Keratinocyte (primary cell): Measurements from ENCODE around the gene ZNF431. TPM values are rescaled to one million over a fixed set of nuclear protein-coding genes. Genes with fewer than 3 reads are reported as not detected.

Source experiments
- DNase-seq: peaks from one replicate; pipeline ENCODE4 v3.0.0-alpha.2; 2011; ENCODE audit warnings: low read depth, missing footprints, low spot score
- FAIRE-seq: peaks from 2 replicates; lab custom pipeline; 2011; peaks lifted over from hg19 to GRCh38; lab: Jason Lieb, UNC
- H2AFZ ChIP-seq: 2 replicates; pipeline ENCODE4 v1.6.0; 2012; ENCODE audit warnings: low read length, control low read depth, inconsistent platforms; ENCODE audit not compliant: control insufficient read depth
- H3K27ac ChIP-seq: 2 replicates; pipeline ENCODE4 v1.5.1; 2011; ENCODE audit warnings: low read length; ENCODE audit not compliant: control insufficient read depth, insufficient read depth
- H3K27me3 ChIP-seq: 3 replicates; pipeline ENCODE4 v1.6.0; 2011; ENCODE audit warnings: low read length; ENCODE audit not compliant: control insufficient read depth, insufficient read depth; ENCODE audit errors: extremely low read depth
- H3K36me3 ChIP-seq, 2 experiments: 2 replicates in 1 of 2; 3 replicates in 1 of 2; pipeline ENCODE4 v1.5.1; 2011; ENCODE audit warnings: low read length in 2 of 2, mild to moderate bottlenecking in 1 of 2; ENCODE audit not compliant: control insufficient read depth in 2 of 2, insufficient read depth in 2 of 2; ENCODE audit errors: extremely low read depth in 1 of 2
- H3K4me1 ChIP-seq: 3 replicates; pipeline ENCODE4 v1.5.1; 2011; ENCODE audit warnings: low read length; ENCODE audit not compliant: control insufficient read depth, insufficient read depth; ENCODE audit errors: extremely low read depth
- H3K4me2 ChIP-seq: 3 replicates; pipeline ENCODE4 v1.6.0; 2011; ENCODE audit warnings: low read depth, low read length; ENCODE audit not compliant: control insufficient read depth, insufficient read depth; ENCODE audit errors: extremely low read depth
- H3K4me3 ChIP-seq, 3 experiments: fragments of 200-600 bp in 1 of 3; sonication (generic) in 1 of 3; 2 replicates in 2 of 3; 3 replicates in 1 of 3; pipeline ENCODE4 v1.5.1; 2011 to 2016; ENCODE audit warnings: low read length in 3 of 3, mild to moderate bottlenecking in 3 of 3, control low read depth in 2 of 3, inconsistent platforms in 1 of 3, low read depth in 1 of 3, mixed read lengths in 1 of 3, mixed run types in 1 of 3, moderate library complexity in 1 of 3; ENCODE audit not compliant: control insufficient read depth in 2 of 3, insufficient read depth in 2 of 3; ENCODE audit errors: extremely low read depth in 1 of 3
- H3K79me2 ChIP-seq: 2 replicates; pipeline ENCODE4 v1.6.0; 2012; ENCODE audit warnings: low read length; ENCODE audit not compliant: control insufficient read depth, insufficient read depth
- H3K9ac ChIP-seq: 3 replicates; pipeline ENCODE4 v1.6.0; 2011; ENCODE audit warnings: low read length; ENCODE audit not compliant: control insufficient read depth, insufficient read depth; ENCODE audit errors: extremely low read depth
- H3K9me1 ChIP-seq: 3 replicates; pipeline ENCODE4 v1.6.0; 2011; ENCODE audit warnings: low read length; ENCODE audit not compliant: control insufficient read depth, insufficient read depth; ENCODE audit errors: extremely low read depth
- H3K9me3 ChIP-seq: 2 replicates; pipeline ENCODE4 v1.5.1; 2012; ENCODE audit warnings: low read depth, low read length; ENCODE audit not compliant: control insufficient read depth
- H4K20me1 ChIP-seq: 3 replicates; pipeline ENCODE4 v1.6.0; 2011; ENCODE audit warnings: low read length; ENCODE audit not compliant: control insufficient read depth, insufficient read depth; ENCODE audit errors: extremely low read depth
- CTCF ChIP-seq, 3 experiments: IDR thresholded peaks in 1 of 3; conservative IDR thresholded peaks in 1 of 3; optimal IDR thresholded peaks in 1 of 3; 2 replicates in 2 of 3; 3 replicates in 1 of 3; pipeline versions ENCODE3 to v1.5.1; 2011; ENCODE audit warnings: low read length in 3 of 3, mild to moderate bottlenecking in 3 of 3, moderate library complexity in 2 of 3, control low read depth in 1 of 3, inconsistent platforms in 1 of 3; ENCODE audit not compliant: insufficient read depth in 2 of 3; ENCODE audit errors: extremely low read depth in 1 of 3
- EZH2 ChIP-seq: IDR thresholded peaks from one replicate; pipeline ENCODE4 v1.6.1; 2012; ENCODE audit warnings: inconsistent platforms, mild to moderate bottlenecking, low read length, moderate library complexity
- dilution Hi-C: fragments of 300-500 bp; cut with MboI; formaldehyde crosslinking; loops from one replicate; pipeline ENCODE4 v1.7.0; 2020; ENCODE audit warnings: low sequenced_read_pairs; ENCODE audit not compliant: extremely low pct_ligation_motif_present
- polyA plus RNA-seq, 5 experiments: library from polyadenylated mRNA; depleted of rRNA in 3 of 5; stranded (reverse) in 3 of 5; stranded (forward) in 1 of 5; unstranded in 1 of 5; fragments of >200 nt; gene quantifications; 1 replicate in 1 of 5; 2 replicates in 3 of 5; 3 replicates in 1 of 5; pipeline versions ENCODE4 v1.2.1 to v1.2.3, GENCODE V29; 2011 to 2012; ENCODE audit warnings: missing spikeins in 2 of 5, low read depth in 1 of 5, low replicate concordance in 1 of 5

Gene ZNF431
- polyA plus RNA-seq, 1 donor (not counting 4 experiments of a cell fraction or from before 2014, with no cell fraction given), result 15.7 TPM

GRCh38 chr19:21148681-21149080 is 6.8 kb downstream of the ZNF431 start:
- no peak for FAIRE-seq
- Histone ChIP-seq H3K36me3 (peaks cover 8 to 21% of the 10 kb centered on the region in 2 experiments), H3K79me2 (peaks cover 21% of the 10 kb centered on the region)

GRCh38 chr19:21149877-21150276 is 8.0 kb downstream of the ZNF431 start:
- Histone ChIP-seq H3K4me2 (no peak overlapping the region), H3K36me3 (peaks cover 8 to 19% of the 10 kb centered on the region in 2 experiments), H3K9ac (no peak overlapping the region), H3K4me3 (no peak overlapping the region), H3K27me3 (no peaks in the 10 kb centered on the region), H3K9me1 (no peaks in the 10 kb centered on the region), H3K79me2 (peaks cover 21% of the 10 kb centered on the region), H3K9me3 (no peaks in the 10 kb centered on the region), H3K27ac (no peak overlapping the region), H3K4me1 (no peaks in the 10 kb centered on the region), H2AFZ (no peak overlapping the region), H4K20me1 (no peaks in the 10 kb centered on the region)
- TF ChIP-seq EZH2 (no peak), CTCF (optimal IDR thresholded peaks at IDR 0.05 in 1 of 3, IDR thresholded peaks at IDR 0.05 in 1 of 3, conservative IDR thresholded peaks at IDR 0.05 in 1 of 3; ENCODE audit: extremely low read depth in 1 of 3, insufficient read depth in 2 of 3, low read length in 3 of 3) (no peak)
- dilution Hi-C loops, result no loop called here
- DNase-seq (no peak), FAIRE-seq (no peak)

More at GRCh38 chr19:21148681-21149080, 6.8 kb downstream of the ZNF431 start:
- H3K4me1 ChIP-seq, result peaks cover 2% of the 10 kb centered on the region
- DNase-seq, result no peak
- H4K20me1 ChIP-seq, result no peaks in the 10 kb centered on the region
- H3K4me3 ChIP-seq, result no peak overlapping the region
- TF ChIP-seq CTCF (optimal IDR thresholded peaks at IDR 0.05 in 1 of 3, IDR thresholded peaks at IDR 0.05 in 1 of 3, conservative IDR thresholded peaks at IDR 0.05 in 1 of 3; ENCODE audit: extremely low read depth in 1 of 3, insufficient read depth in 2 of 3, low read length in 3 of 3) (no peak), EZH2 (no peak)
- no peak overlapping the region for H3K9ac ChIP-seq
- H2AFZ ChIP-seq, result no peak overlapping the region
- H3K9me1 ChIP-seq, result no peaks in the 10 kb centered on the region
- no peaks in the 10 kb centered on the region for H3K27me3 ChIP-seq
- H3K27ac ChIP-seq, result no peak overlapping the region
- H3K4me2 ChIP-seq, result no peak overlapping the region
- no peaks in the 10 kb centered on the region for H3K9me3 ChIP-seq
- dilution Hi-C loops, result no loop called here
